Testis (tissue), 3 donors: ENCODE measurements around the gene SERGEF. TPM values are rescaled to one million over a fixed set of nuclear protein-coding genes. Genes with fewer than 3 reads are reported as not detected.

Experiments
- DNase-seq: peaks from one replicate; pipeline ENCODE4 v3.0.0-alpha.2; 2019
- H3K27ac ChIP-seq, 2 donors: fragments of 200-600 bp; sonication (generic); one replicate each; pipeline ENCODE4 v1.5.1; 2019
- H3K27me3 ChIP-seq: fragments of 200-600 bp; sonication (generic); one replicate; pipeline ENCODE4 v1.5.1; 2019
- H3K36me3 ChIP-seq: fragments of 200-600 bp; sonication (generic); one replicate; pipeline ENCODE4 v1.5.1; 2017; ENCODE audit warnings: low read depth; ENCODE audit errors: missing control alignments
- H3K4me1 ChIP-seq: fragments of 200-600 bp; sonication (generic); one replicate; pipeline ENCODE4 v1.5.1; 2019
- H3K4me3 ChIP-seq, 2 donors: fragments of 200-600 bp; sonication (generic); one replicate each; pipeline ENCODE4 v1.5.1; 2017 to 2019
- H3K9me3 ChIP-seq: fragments of 200-600 bp; sonication (generic); one replicate; pipeline ENCODE4 v1.5.1; 2017
- POLR2A ChIP-seq: fragments of 450-650 bp; IDR thresholded peaks from one replicate; pipeline ENCODE4 v1.6.1; 2017; ENCODE audit warnings: antibody characterized with exemption, mild to moderate bottlenecking, moderate library complexity
- WGBS, 2 donors: methylation state at CpG; one replicate each; pipeline ENCODE4 v1.1.5; 2018; 5-methylcytosine and 5-hydroxymethylcytosine counted together
- intact Hi-C: fragments of 100-400 bp; cut with DNase I; formaldehyde crosslinking; loops from one replicate; pipeline ENCODE4 v1.15.1; 2023; ENCODE audit warnings: low total_unique reads
- polyA plus RNA-seq: library from polyadenylated mRNA; stranded (reverse); fragments of 350-450 nt; fragmentation: Illumina TruSeq; extraction: RNeasy Lipid Tissue Mini Kit (QIAGEN cat#74804); gene quantifications from one replicate; pipeline ENCODE4 v1.2.3, GENCODE V29; 2014; ENCODE audit warnings: low read depth, low replicate concordance; ENCODE audit not compliant: insufficient read depth
- total RNA-seq, 2 donors: library from RNA; depleted of rRNA; stranded (reverse); fragments of >200 nt; gene quantifications; one replicate each; pipeline ENCODE4 v1.2.3, GENCODE V29; 2016
- TF ChIP-seq, protein P1 (sequence below), 3 experiments: fragments of 450-650 bp in 2 of 3; fragments of 200-600 bp in 1 of 3; sonication (generic) in 1 of 3; IDR thresholded peaks; one replicate each; pipeline ENCODE4 v1.5.1; 2016 to 2019; ENCODE audit warnings: antibody characterized with exemption in 3 of 3, mild to moderate bottlenecking in 2 of 3, moderate library complexity in 1 of 3

SERGEF gene
- total and polyA plus RNA-seq, 3 donors from 2014 or later, result 12.5 to 37.5 (median 23.1) TPM

DNA sequence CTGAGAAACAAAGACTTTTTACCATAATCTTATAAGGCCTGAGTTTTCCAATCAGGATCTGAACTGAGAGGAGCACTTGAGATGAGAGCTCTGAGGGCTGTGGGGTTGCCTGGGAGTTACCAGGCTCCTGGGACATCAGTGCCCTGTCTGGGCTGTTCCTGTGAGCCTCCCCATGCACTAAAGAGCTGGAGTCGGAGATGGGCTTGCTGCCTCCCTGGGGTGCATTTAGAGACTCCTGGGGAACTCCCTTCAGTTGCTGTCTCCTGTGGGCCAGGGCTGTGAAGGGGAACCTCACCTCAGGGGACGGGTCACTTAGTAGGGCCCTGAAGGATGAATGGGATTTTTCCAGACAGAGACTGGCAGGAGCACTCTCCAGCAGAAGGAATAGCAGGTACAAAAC lies 244.9 kb downstream of the SERGEF start:
- intact Hi-C loops, result no loop called here
- H3K9me3 ChIP-seq, result no peaks in the 10 kb centered on the region
- DNase-seq, result no peak
- no peak for TF ChIP-seq POLR2A
- TF ChIP-seq, protein P1, sequence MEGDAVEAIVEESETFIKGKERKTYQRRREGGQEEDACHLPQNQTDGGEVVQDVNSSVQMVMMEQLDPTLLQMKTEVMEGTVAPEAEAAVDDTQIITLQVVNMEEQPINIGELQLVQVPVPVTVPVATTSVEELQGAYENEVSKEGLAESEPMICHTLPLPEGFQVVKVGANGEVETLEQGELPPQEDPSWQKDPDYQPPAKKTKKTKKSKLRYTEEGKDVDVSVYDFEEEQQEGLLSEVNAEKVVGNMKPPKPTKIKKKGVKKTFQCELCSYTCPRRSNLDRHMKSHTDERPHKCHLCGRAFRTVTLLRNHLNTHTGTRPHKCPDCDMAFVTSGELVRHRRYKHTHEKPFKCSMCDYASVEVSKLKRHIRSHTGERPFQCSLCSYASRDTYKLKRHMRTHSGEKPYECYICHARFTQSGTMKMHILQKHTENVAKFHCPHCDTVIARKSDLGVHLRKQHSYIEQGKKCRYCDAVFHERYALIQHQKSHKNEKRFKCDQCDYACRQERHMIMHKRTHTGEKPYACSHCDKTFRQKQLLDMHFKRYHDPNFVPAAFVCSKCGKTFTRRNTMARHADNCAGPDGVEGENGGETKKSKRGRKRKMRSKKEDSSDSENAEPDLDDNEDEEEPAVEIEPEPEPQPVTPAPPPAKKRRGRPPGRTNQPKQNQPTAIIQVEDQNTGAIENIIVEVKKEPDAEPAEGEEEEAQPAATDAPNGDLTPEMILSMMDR (IDR thresholded peaks at IDR 0.05), result no peak
- H3K4me3 ChIP-seq, result no peak overlapping the region
- H3K27ac ChIP-seq, result no peak overlapping the region
- no peaks in the 10 kb centered on the region for H3K27me3 ChIP-seq
- no peaks in the 10 kb centered on the region for H3K4me1 ChIP-seq
- 89 to 100% methylated on average over 2 of the region's 2 CpGs for WGBS, 2 donors
- H3K36me3 ChIP-seq, result no peaks in the 10 kb centered on the region

DNA sequence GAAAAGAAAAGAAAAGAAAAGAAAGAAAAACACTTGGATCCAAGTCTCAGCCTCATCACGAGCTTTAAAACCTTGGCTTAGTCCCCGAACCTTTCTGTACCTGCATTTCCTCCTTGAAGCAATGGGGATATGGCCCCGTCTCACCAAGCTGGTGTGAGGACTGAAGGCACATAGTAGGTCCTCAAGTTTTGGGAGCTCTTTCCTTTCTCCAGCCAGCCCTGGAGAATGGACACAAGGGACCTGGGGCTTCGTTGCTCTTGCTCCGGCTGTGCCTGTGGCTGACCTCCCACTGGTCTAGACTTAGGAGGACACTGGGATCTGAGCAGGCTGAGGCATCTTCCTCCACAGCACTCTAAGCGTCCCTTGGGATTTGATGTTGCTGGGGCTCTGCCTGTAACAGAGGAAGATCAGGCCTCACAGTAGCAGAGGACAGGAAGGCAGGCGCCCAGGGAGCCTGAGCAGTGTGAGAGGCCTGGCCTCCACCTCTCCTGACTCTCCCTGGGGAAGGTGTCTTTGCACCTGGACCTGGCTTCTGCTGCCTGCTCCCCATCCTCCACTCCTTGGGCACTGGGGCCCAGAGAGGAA lies 245.5 kb downstream of the SERGEF start:
- H3K9me3 ChIP-seq, result no peaks in the 10 kb centered on the region
- no peak overlapping the region for H3K27ac ChIP-seq
- H3K4me1 ChIP-seq, result no peaks in the 10 kb centered on the region
- intact Hi-C loops, result no loop called here
- 78 to 82% methylated on average over 7 of the region's 7 CpGs for WGBS, 2 donors
- no peak for DNase-seq
- H3K4me3 ChIP-seq, result no peak overlapping the region
- TF ChIP-seq POLR2A, result no peak
- TF ChIP-seq, protein P1 (IDR thresholded peaks at IDR 0.05), result no peak
- no peaks in the 10 kb centered on the region for H3K27me3 ChIP-seq
- H3K36me3 ChIP-seq, result no peaks in the 10 kb centered on the region

DNA sequence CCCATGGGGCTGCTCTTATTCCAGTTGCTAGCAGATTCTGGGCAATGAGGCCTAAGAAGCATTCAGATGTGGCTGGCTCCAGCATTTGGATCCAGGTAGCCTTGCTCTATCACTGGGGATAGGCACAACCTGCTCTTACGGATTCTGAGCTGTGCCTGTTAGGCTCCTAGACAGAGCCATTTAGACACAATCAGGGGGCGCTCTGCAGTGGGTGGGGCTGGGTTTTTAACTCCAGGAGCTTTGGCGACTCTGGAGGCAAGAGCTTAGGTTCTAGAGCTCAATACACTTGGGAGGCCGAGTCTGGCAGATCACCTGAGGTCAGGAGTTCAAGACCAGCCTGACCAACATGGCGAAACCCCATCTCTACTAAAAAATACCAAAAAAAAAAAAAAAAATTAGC lies 246.3 kb downstream of the SERGEF start:
- no peaks in the 10 kb centered on the region for H3K27me3 ChIP-seq
- H3K27ac ChIP-seq, result no peak overlapping the region
- WGBS, 2 donors, result 81 to 86% methylated on average over 5 of the region's 5 CpGs
- intact Hi-C loops, result no loop called here
- no peak overlapping the region for H3K4me3 ChIP-seq
- H3K4me1 ChIP-seq, result no peaks in the 10 kb centered on the region
- no peak for DNase-seq
- H3K36me3 ChIP-seq, result no peaks in the 10 kb centered on the region
- H3K9me3 ChIP-seq, result no peaks in the 10 kb centered on the region
- TF ChIP-seq, protein P1 (IDR thresholded peaks at IDR 0.05), result no peak
- no peak for TF ChIP-seq POLR2A

DNA sequence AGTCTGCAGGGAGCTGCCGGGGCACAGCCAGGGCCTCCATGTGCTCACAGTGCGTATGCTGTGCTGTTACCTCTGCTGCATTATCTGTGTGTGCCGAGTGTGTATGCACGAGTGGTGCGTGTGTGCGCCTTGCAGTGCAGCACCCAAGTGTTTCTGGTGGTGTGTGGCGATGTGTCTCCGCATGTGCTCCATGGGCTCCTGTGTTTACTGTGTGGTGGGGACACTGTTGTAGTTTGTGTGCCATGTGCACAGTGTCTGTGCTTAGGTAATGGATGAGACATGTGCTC lies 246.8 kb downstream of the SERGEF start:
- intact Hi-C loops, result no loop called here
- 92 to 100% methylated on average over 8 of the region's 8 CpGs for WGBS, 2 donors
- H3K4me3 ChIP-seq, result no peak overlapping the region
- H3K27ac ChIP-seq, result no peak overlapping the region
- TF ChIP-seq, protein P1 (IDR thresholded peaks at IDR 0.05), result no peak
- TF ChIP-seq POLR2A, result no peak
- no peaks in the 10 kb centered on the region for H3K27me3 ChIP-seq
- no peaks in the 10 kb centered on the region for H3K36me3 ChIP-seq
- DNase-seq, result no peak
- no peaks in the 10 kb centered on the region for H3K4me1 ChIP-seq
- no peaks in the 10 kb centered on the region for H3K9me3 ChIP-seq

DNA sequence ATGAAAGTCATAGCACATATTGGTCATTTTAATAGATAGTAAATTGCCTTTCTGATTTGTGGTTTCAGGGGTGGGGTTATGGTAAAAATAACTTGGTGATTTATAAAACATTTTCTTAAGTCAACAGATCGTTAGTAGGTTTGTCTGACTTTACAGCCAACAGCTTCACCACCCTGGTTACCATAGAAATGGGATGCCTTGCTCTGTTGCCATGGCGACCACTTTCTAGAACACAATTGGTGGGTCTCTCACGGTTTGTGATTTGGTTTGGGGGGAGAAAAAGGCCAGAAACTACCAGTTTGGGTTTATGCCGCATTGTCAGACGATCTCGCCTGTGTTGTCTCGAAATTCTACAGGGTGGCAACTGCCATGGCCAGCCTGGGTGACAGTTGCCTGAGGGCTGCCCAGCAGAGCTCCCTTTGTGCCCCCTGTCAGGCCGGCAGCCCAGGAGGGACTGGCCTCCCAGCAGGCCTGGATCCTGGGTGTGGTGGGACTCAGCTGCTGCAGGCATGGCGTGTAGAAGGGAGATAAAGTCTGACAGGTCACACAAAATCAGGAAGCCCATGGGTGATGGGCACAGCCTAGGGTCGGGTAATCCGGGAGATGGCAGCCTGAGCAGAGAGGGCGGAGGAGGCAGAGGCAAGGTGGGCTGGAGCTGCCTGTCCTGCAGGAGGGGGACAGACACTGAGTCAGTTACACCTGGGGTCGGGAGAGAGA lies 247.3 kb downstream of the SERGEF start:
- TF ChIP-seq, protein P1 (IDR thresholded peaks at IDR 0.05), result no peak
- no peak for TF ChIP-seq POLR2A
- 89% methylated on average over 12 to 13 of the region's 13 CpGs for WGBS, 2 donors
- Histone ChIP-seq H3K36me3 (no peaks in the 10 kb centered on the region), H3K4me3 (no peak overlapping the region), H3K9me3 (no peaks in the 10 kb centered on the region), H3K27ac (no peak overlapping the region), H3K27me3 (no peaks in the 10 kb centered on the region), H3K4me1 (no peaks in the 10 kb centered on the region)
- intact Hi-C loops, result no loop called here
- no peak for DNase-seq
